HEK293 (cell line): ENCODE measurements around the gene ELK4.

ENCODE experiments used
- CTCF ChIA-PET: fragments of 350-600 bp; formaldehyde crosslinking; extraction: SDS; loops from one replicate; lab custom pipeline; 2021; ENCODE audit warnings: antibody characterized with exemption; lab: Yijun Ruan, JAX
- POLR2A ChIA-PET: fragments of 300-600 bp; formaldehyde crosslinking; extraction: SDS; loops from one replicate; lab custom pipeline; 2020; ENCODE audit warnings: antibody characterized with exemption, inconsistent platforms; lab: Yijun Ruan, JAX
- H3K27ac ChIP-seq: fragments of 200-500 bp; sonication (Bioruptor generic); 2 replicates; pipeline ENCODE4 v1.5.1; 2014; ENCODE audit warnings: low read depth, low read length, control low read depth, inconsistent platforms; ENCODE audit errors: extremely low read depth
- H3K36me3 ChIP-seq, 2 experiments: fragments of 200-500 bp in 1 of 2; sonication (Bioruptor generic) in 1 of 2; 1 replicate in 1 of 2; 2 replicates in 1 of 2; pipeline ENCODE4 v1.5.1; 2014 to 2017; ENCODE audit warnings: inconsistent platforms in 2 of 2, low read length in 2 of 2; ENCODE audit not compliant: control insufficient read depth in 2 of 2, insufficient read depth in 1 of 2
- H3K4me1 ChIP-seq: fragments of 200-500 bp; sonication (Bioruptor generic); 2 replicates; pipeline ENCODE4 v1.5.1; 2014; ENCODE audit warnings: mild to moderate bottlenecking, low read length, inconsistent platforms; ENCODE audit not compliant: control insufficient read depth, insufficient read depth
- H3K4me3 ChIP-seq: 2 replicates; pipeline ENCODE4 v1.5.1; 2011; ENCODE audit warnings: low read depth, mild to moderate bottlenecking, control low read depth, low read length, moderate library complexity
- H3K9me3 ChIP-seq: fragments of 200-500 bp; sonication (Bioruptor generic); 2 replicates; pipeline ENCODE4 v1.5.1; 2014; ENCODE audit warnings: low read depth, low read length, inconsistent platforms; ENCODE audit not compliant: control insufficient read depth, insufficient read depth
- SP3 ChIP-seq: fragments of 450-650 bp; formaldehyde crosslinking; IDR thresholded peaks from 2 replicates; pipeline ENCODE4 v1.5.1; 2016; ENCODE audit warnings: missing biosample characterization, missing genetic modification characterization
- ZBTB48 ChIP-seq: fragments of 450-650 bp; formaldehyde crosslinking; IDR thresholded peaks from 2 replicates; pipeline ENCODE4 v1.5.1; 2016; ENCODE audit warnings: missing biosample characterization, missing genetic modification characterization
- ZIC2 ChIP-seq: fragments of 450-650 bp; formaldehyde crosslinking; IDR thresholded peaks from 2 replicates; pipeline ENCODE4 v1.5.1; 2016; ENCODE audit warnings: missing biosample characterization, missing genetic modification characterization
- ZNF155 ChIP-seq: fragments of 450-650 bp; formaldehyde crosslinking; IDR thresholded peaks from 2 replicates; pipeline ENCODE4 v1.5.1; 2016; ENCODE audit warnings: missing biosample characterization, missing genetic modification characterization
- ZNF211 ChIP-seq: fragments of 450-650 bp; formaldehyde crosslinking; IDR thresholded peaks from 2 replicates; pipeline ENCODE4 v1.5.1; 2016; ENCODE audit warnings: low read depth, missing biosample characterization, missing genetic modification characterization
- ZNF324 ChIP-seq: fragments of 450-650 bp; formaldehyde crosslinking; IDR thresholded peaks from 2 replicates; pipeline ENCODE4 v1.5.1; 2016; ENCODE audit warnings: missing biosample characterization, missing genetic modification characterization
- ZNF350 ChIP-seq: fragments of 450-650 bp; formaldehyde crosslinking; IDR thresholded peaks from 2 replicates; pipeline ENCODE4 v1.5.0; 2017; ENCODE audit warnings: missing biosample characterization, mild to moderate bottlenecking, missing genetic modification characterization
- ZNF473 ChIP-seq: fragments of 450-650 bp; formaldehyde crosslinking; IDR thresholded peaks from 2 replicates; pipeline ENCODE4 v1.5.1; 2017; ENCODE audit warnings: missing biosample characterization, missing genetic modification characterization
- ZNF600 ChIP-seq: fragments of 450-650 bp; formaldehyde crosslinking; IDR thresholded peaks from 2 replicates; pipeline ENCODE4 v1.5.1; 2016; ENCODE audit warnings: missing biosample characterization, missing genetic modification characterization
- TF ChIP-seq, protein P1 (sequence below): fragments of 450-650 bp; formaldehyde crosslinking; IDR thresholded peaks from 2 replicates; pipeline ENCODE4 v1.5.1; 2016; ENCODE audit warnings: missing biosample characterization, missing genetic modification characterization
- TF ChIP-seq, protein P2 (sequence below): fragments of 450-650 bp; IDR thresholded peaks from 2 replicates; pipeline ENCODE4 v1.5.1; 2018; ENCODE audit warnings: missing biosample characterization, missing genetic modification characterization

Gene ELK4

DNA sequence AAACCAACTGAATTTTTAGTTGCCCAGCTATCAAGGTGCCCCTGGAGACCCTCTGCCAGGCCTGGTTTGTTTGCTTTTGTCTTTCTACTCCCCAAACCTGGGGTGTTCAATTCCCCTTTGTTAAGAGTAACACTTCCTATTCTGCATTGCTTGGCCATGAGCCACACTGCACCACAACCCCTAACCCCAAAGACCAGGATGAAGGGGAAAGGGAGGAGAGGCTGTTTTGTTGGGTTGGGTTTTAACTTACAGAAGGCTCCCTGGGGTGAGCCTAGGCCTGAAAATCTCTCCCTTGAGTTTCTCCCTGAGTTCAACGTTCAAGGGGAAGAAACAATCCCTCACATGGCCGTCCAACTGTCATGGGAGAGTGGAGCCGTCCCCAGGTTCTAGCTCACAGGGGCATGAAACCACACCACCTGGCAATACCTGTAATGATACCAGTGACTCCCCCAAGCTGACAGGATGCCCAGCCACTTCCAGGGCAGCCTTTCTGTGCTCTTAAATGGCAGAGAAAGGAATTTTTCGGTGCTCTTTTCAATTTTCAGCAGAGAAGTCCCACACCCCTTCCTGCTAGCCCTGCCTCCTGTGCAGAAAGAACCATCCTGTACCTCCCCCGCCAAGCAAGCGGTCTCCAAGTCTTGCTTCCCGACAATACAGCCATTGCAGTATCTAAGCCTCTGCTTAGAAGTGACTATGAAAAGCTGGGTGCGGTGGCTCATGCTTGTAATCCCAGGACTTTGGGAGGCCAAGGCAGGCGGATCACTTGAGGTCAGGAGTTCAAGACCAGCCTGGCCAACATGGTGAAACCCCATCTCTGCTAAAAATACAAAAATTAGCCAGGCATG, 33.6 kb upstream of the ELK4 start:
- H3K36me3 ChIP-seq: peaks cover 0 to 28% of the 10 kb centered on the region in 2 experiments; a peak in 1 of 3 replicates
- no peak overlapping the region for H3K27ac ChIP-seq
- ChIA-PET POLR2A (no interaction called here), CTCF (interaction anchor here (0.6 to 6.0 kb wide), 5 partner anchors 7 to 312 kb away, joined by 3 to 47 read pairs (median 5); no protein-coding TSS in a partner anchor)
- no peak overlapping the region for H3K4me3 ChIP-seq
- no peaks in the 10 kb centered on the region for H3K4me1 ChIP-seq
- TF ChIP-seq ZBTB48 (tag by site-specific recombination): 0 out of 2 replicates have a peak, but pooled peaks have one; percentile 29
- TF ChIP-seq ZNF211 (tag by site-specific recombination): no peak
- no peaks in the 10 kb centered on the region for H3K9me3 ChIP-seq

DNA sequence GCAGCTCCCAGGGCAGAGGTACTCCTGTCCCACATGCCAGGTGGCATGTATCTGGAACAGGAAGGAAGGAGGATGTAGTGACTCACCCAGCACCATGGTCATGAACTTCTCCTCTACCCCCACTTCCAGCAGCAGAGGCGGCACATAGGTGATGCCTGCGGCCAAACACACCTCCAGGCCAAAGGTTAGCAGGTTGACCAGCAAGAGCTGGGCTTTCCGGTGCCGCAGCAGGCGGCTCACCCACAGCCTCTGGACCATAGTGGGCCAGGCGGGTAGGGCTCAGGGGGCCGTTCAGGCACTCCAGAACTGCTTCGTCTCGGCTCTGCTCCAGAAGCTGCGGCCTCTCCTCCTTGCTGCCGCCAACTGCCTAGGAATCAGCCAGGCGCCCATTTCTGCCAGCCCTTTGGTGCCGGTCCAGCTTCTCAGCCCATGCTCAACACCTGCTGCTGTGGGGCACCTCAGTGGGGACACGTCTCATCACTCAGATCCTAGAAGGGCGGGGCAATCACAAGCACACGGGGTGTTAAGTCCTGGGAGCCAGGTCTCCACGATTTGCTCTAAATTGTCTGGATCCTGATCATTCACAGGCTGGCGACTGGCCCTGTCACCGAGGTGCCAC, 32.7 kb upstream of the ELK4 start:
- Histone ChIP-seq H3K27ac (no peak overlapping the region), H3K4me3 (no peak overlapping the region), H3K36me3 (peaks cover 0 to 28% of the 10 kb centered on the region in 2 experiments; a peak in 1 of 3 replicates), H3K9me3 (no peaks in the 10 kb centered on the region)
- POLR2A ChIA-PET: no interaction called here
- CTCF ChIA-PET: interaction anchor here (0.6 to 3.5 kb wide), 4 partner anchors 34 to 313 kb away, joined by 3 to 23 read pairs (median 6); no protein-coding TSS in a partner anchor
- TF ChIP-seq ZNF211 (tag by site-specific recombination): no peak
- no peak for TF ChIP-seq ZNF473 (tag by site-specific recombination)
- TF ChIP-seq ZNF600 (tag by site-specific recombination): 0 out of 2 replicates have a peak, but pooled peaks have one; percentile 37
- TF ChIP-seq ZIC2 (tag by site-specific recombination): no peak
- no peak for TF ChIP-seq ZNF350 (tag by site-specific recombination)
- TF ChIP-seq, all 188 proteins: peak for 1
- no peaks in the 10 kb centered on the region for H3K4me1 ChIP-seq

DNA sequence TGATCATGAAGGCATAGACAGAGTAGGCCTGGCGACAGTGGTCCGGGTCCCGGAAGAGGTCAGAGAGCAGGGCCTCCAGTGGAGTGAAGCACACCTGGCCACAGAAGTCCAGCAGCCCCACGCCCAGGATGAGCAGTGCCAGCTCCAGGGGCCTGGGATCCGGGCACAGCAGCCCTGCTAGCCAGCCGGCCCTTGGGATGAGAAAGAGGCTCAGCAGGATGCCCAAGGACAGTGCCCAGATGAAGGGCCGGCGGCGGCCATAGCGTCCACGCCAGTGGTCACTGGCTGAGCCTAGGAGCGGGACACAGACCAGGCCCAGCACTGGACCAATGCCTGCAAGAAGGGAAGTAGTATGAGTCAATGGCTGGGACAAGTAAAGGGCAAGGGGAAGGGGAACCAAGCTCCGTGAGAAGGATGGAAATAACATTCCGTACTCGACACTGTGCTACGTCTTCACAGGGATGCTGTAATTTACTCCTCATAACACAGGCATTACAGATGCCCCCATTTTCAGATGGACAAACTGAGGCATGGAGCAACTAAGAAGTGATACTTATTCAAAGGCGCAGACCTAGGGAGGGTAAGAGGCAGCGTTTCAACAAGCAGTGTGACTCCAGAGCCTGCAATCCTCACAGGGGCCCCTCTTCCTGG, 31.6 kb upstream of the ELK4 start:
- ChIA-PET POLR2A (no interaction called here), CTCF (interaction anchor here (0.6 to 3.5 kb wide), 4 partner anchors 15 to 314 kb away, joined by 3 to 23 read pairs (median 4); no protein-coding TSS in a partner anchor)
- Histone ChIP-seq H3K36me3 (peaks cover 0 to 31% of the 10 kb centered on the region in 2 experiments; a peak in 1 of 3 replicates), H3K27ac (no peak overlapping the region), H3K9me3 (no peaks in the 10 kb centered on the region), H3K4me3 (no peak overlapping the region), H3K4me1 (no peaks in the 10 kb centered on the region)
- no peak for TF ChIP-seq ZNF473 (tag by site-specific recombination)
- peak; percentile 72 for TF ChIP-seq ZNF600 (tag by site-specific recombination)
- no peak for TF ChIP-seq ZNF324 (tag by site-specific recombination)
- TF ChIP-seq SP3 (tag by site-specific recombination): no peak
- no peak for TF ChIP-seq ZNF155 (tag by site-specific recombination)

DNA sequence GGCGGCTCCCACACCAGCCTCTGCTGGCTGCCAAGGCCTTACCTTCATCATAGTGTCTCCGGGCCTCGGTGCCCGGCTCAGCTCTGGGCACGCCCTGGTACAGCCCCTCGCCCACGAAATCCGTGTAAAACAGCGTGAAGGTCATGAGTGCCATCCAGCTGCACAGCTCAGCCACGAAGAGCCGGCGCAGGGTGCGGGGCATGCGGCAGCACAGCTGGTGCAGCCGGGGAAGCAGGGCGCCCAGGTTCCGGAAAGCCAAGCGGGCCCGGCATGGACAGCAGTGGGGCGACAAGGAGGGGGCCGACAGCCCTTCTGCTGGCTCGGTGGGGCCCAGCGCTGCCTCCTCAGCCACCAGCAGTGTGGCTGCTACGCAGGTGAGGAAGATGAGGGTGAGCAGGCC, 31.0 kb upstream of the ELK4 start:
- H3K4me3 ChIP-seq: no peak overlapping the region
- no peaks in the 10 kb centered on the region for H3K4me1 ChIP-seq
- H3K36me3 ChIP-seq: peaks cover 0 to 31% of the 10 kb centered on the region in 2 experiments; a peak in 1 of 3 replicates
- H3K27ac ChIP-seq: no peak overlapping the region
- TF ChIP-seq, protein P1, sequence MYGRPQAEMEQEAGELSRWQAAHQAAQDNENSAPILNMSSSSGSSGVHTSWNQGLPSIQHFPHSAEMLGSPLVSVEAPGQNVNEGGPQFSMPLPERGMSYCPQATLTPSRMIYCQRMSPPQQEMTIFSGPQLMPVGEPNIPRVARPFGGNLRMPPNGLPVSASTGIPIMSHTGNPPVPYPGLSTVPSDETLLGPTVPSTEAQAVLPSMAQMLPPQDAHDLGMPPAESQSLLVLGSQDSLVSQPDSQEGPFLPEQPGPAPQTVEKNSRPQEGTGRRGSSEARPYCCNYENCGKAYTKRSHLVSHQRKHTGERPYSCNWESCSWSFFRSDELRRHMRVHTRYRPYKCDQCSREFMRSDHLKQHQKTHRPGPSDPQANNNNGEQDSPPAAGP: no peak
- TF ChIP-seq, protein P2, sequence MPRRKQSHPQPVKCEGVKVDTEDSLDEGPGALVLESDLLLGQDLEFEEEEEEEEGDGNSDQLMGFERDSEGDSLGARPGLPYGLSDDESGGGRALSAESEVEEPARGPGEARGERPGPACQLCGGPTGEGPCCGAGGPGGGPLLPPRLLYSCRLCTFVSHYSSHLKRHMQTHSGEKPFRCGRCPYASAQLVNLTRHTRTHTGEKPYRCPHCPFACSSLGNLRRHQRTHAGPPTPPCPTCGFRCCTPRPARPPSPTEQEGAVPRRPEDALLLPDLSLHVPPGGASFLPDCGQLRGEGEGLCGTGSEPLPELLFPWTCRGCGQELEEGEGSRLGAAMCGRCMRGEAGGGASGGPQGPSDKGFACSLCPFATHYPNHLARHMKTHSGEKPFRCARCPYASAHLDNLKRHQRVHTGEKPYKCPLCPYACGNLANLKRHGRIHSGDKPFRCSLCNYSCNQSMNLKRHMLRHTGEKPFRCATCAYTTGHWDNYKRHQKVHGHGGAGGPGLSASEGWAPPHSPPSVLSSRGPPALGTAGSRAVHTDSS (tag by site-specific recombination): 0 out of 2 replicates have a peak, but pooled peaks have one; percentile 12
- no peaks in the 10 kb centered on the region for H3K9me3 ChIP-seq
- ChIA-PET POLR2A (interaction anchor here (0.6 kb wide), 1 partner anchor 37 kb away, joined by 3 read pairs; no protein-coding TSS in a partner anchor), CTCF (interaction anchor here (0.6 to 10.6 kb wide), 6 partner anchors 16 to 129 kb away, joined by 3 to 414 read pairs (median 14); no protein-coding TSS in a partner anchor)
